ENCODE data around the gene C19orf73. TPM values are rescaled to one million over a fixed set of nuclear protein-coding genes. Genes with fewer than 3 reads are reported as not detected.

Gene C19orf73
- total and polyA plus RNA-seq, 9 of the 15 experiments (the other 6 are each of a cell fraction or from before 2014, with no cell fraction given): 0.08 to 7.4 (median 1.4) TPM

DNA sequence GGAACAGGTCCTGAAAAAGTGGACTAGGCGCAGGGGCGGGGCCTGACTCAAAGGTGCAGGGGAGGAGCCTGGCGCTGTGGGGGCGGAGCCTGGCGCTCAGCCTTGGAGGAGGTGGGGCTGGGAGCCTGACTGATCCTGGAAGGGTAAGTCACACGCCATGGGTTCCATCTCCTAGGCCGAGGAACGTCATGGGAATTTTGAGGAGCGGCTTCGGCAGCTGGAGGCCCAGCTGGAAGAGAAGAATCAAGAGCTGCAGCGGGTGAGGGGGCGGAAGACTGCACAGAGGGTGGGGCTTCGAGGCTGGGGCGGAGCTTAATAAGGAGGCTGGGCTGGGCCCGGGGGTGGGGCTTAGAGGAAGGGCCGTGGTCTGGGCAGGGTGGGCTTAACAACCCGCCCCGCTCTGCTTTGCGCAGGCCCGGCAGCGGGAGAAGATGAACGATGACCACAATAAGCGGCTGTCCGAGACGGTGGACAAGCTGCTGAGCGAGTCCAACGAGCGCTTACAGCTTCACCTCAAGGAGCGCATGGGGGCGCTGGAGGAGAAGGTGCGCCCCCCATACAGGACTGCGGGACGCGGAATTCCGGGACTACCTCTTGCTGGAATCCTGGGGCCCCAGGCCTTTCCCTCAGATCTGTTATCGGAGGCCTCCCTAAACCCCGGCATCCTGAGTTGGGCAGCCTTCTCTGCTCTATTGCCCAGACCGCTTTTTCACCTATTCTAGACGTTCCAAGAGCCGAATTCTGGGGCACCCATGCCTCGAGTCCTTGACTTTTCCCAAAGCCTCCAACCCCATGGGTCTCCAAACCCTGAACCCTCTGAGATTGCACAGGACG lies 14.9 kb upstream of the C19orf73 start (continued):
- TF ChIP-seq ZBTB8A (IDR thresholded peaks at IDR 0.05; ENCODE audit: partially characterized antibody) (no peak), MAZ (CRISPR knock-in tag; conservative IDR thresholded peaks at IDR 0.05 in 1 of 2, IDR thresholded peaks at IDR 0.05 in 1 of 2) (peak in 1 of 2 experiments; percentile 41; a peak in 1 of 4 replicates), NFRKB (IDR thresholded peaks at IDR 0.05; ENCODE audit: low read depth) (no peak), NRF1 (conservative IDR thresholded peaks at IDR 0.05 in 1 of 2, IDR thresholded peaks at IDR 0.05 in 1 of 2) (peak; percentile 61 to 64; a peak in 3 of 4 replicates), KLF10 (CRISPR knock-in tag; IDR thresholded peaks at IDR 0.05) (no peak), FIP1L1 (IDR thresholded peaks at IDR 0.05; ENCODE audit: low read depth, low read length, poor library complexity, severe bottlenecking) (peak; percentile 5), RBFOX2 (IDR thresholded peaks at IDR 0.05; ENCODE audit: low read depth, low read length) (peak; percentile 25; the same call in 1 of the 2 replicates), SNRNP70 (optimal IDR thresholded peaks at IDR 0.05; ENCODE audit: low read depth, low read length) (no peak), SP1 (CRISPR knock-in tag; IDR thresholded peaks at IDR 0.05) (0 out of 2 replicates have a peak, but pooled peaks have one; percentile 45), ZBED1 (IDR thresholded peaks at IDR 0.05) (no peak), PCBP1 (IDR thresholded peaks at IDR 0.05; ENCODE audit: low read depth, low read length, poor library complexity, severe bottlenecking) (no peak), ZSCAN29 (IDR thresholded peaks at IDR 0.05) (no peak), MBD2 (IDR thresholded peaks at IDR 0.05; ENCODE audit: borderline replicate concordance, low read depth) (no peak), CBFA2T2 (conservative IDR thresholded peaks at IDR 0.05) (no peak), SMARCB1 (IDR thresholded peaks at IDR 0.05; ENCODE audit: insufficient read length, low read depth) (no peak), BRD4 (IDR thresholded peaks at IDR 0.05) (no peak), BCOR (IDR thresholded peaks at IDR 0.05) (no peak)
- TF ChIP-seq, protein P1, sequence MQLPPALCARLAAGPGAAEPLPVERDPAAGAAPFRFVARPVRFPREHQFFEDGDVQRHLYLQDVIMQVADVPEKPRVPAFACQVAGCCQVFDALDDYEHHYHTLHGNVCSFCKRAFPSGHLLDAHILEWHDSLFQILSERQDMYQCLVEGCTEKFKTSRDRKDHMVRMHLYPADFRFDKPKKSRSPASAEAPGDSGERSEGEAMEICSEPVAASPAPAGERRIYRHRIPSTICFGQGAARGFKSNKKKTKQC (CRISPR knock-in tag; IDR thresholded peaks at IDR 0.05): no peak
- TF ChIP-seq, protein P2, sequence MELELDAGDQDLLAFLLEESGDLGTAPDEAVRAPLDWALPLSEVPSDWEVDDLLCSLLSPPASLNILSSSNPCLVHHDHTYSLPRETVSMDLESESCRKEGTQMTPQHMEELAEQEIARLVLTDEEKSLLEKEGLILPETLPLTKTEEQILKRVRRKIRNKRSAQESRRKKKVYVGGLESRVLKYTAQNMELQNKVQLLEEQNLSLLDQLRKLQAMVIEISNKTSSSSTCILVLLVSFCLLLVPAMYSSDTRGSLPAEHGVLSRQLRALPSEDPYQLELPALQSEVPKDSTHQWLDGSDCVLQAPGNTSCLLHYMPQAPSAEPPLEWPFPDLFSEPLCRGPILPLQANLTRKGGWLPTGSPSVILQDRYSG (tag; conservative IDR thresholded peaks at IDR 0.05; ENCODE audit: low read depth): no peak
- TF ChIP-seq, protein P3, sequence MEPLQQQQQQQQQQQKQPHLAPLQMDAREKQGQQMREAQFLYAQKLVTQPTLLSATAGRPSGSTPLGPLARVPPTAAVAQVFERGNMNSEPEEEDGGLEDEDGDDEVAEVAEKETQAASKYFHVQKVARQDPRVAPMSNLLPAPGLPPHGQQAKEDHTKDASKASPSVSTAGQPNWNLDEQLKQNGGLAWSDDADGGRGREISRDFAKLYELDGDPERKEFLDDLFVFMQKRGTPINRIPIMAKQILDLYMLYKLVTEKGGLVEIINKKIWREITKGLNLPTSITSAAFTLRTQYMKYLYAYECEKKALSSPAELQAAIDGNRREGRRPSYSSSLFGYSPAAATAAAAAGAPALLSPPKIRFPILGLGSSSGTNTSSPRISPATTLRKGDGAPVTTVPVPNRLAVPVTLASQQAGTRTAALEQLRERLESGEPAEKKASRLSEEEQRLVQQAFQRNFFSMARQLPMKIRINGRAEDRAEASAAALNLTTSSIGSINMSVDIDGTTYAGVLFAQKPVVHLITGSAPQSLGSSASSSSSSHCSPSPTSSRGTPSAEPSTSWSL (CRISPR knock-in tag; IDR thresholded peaks at IDR 0.05; ENCODE audit: borderline replicate concordance): no peak
- TF ChIP-seq, protein P4, sequence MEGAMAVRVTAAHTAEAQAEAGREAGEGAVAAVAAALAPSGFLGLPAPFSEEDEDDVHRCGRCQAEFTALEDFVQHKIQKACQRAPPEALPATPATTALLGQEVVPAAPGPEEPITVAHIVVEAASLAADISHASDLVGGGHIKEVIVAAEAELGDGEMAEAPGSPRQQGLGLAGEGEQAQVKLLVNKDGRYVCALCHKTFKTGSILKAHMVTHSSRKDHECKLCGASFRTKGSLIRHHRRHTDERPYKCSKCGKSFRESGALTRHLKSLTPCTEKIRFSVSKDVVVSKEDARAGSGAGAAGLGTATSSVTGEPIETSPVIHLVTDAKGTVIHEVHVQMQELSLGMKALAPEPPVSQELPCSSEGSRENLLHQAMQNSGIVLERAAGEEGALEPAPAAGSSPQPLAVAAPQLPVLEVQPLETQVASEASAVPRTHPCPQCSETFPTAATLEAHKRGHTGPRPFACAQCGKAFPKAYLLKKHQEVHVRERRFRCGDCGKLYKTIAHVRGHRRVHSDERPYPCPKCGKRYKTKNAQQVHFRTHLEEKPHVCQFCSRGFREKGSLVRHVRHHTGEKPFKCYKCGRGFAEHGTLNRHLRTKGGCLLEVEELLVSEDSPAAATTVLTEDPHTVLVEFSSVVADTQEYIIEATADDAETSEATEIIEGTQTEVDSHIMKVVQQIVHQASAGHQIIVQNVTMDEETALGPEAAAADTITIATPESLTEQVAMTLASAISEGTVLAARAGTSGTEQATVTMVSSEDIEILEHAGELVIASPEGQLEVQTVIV (CRISPR knock-in tag; IDR thresholded peaks at IDR 0.05; ENCODE audit: borderline replicate concordance): no peak
- TF ChIP-seq, protein P5, sequence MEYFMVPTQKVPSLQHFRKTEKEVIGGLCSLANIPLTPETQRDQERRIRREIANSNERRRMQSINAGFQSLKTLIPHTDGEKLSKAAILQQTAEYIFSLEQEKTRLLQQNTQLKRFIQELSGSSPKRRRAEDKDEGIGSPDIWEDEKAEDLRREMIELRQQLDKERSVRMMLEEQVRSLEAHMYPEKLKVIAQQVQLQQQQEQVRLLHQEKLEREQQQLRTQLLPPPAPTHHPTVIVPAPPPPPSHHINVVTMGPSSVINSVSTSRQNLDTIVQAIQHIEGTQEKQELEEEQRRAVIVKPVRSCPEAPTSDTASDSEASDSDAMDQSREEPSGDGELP (CRISPR knock-in tag; IDR thresholded peaks at IDR 0.05; ENCODE audit: borderline replicate concordance): peak; percentile 36; the same call in 1 of the 2 replicates

Measured in K562 (cell line).